ENCODE results near the gene PCDH15.

DNA sequence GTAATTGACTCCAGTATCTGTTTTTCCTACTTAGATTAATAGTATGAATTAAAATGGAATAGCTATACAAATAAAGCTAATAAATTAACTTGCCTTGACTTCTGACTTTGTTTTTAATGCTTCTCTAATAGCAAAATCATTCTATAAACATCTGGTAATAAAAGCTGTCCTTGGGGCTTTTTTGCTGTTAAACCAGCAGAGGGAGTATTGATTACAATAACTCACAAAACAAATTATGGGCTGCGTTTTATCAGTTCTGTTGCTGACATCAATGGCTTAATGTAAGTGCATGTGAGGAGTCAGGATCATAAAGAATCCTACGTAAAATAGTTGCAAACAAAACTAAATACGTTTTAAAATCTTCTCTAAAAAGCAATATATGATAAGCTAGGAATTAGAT is 667.8 kb downstream of the PCDH15 start:
- TF ChIP-seq, protein P1, sequence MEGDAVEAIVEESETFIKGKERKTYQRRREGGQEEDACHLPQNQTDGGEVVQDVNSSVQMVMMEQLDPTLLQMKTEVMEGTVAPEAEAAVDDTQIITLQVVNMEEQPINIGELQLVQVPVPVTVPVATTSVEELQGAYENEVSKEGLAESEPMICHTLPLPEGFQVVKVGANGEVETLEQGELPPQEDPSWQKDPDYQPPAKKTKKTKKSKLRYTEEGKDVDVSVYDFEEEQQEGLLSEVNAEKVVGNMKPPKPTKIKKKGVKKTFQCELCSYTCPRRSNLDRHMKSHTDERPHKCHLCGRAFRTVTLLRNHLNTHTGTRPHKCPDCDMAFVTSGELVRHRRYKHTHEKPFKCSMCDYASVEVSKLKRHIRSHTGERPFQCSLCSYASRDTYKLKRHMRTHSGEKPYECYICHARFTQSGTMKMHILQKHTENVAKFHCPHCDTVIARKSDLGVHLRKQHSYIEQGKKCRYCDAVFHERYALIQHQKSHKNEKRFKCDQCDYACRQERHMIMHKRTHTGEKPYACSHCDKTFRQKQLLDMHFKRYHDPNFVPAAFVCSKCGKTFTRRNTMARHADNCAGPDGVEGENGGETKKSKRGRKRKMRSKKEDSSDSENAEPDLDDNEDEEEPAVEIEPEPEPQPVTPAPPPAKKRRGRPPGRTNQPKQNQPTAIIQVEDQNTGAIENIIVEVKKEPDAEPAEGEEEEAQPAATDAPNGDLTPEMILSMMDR (IDR thresholded peaks at IDR 0.05), result no peak
- no peak for TF ChIP-seq POLR2A (IDR thresholded peaks at IDR 0.05)
